Measurements from ENCODE around the gene UBA6.
"Not testable (repeated sequence)": the region's sequence is repeated elsewhere in the genome, so short reads cannot be mapped to it uniquely, and the experiment has no call there.

Gene UBA6

GRCh38 chr4:67713529-67714247 lies 12.7 kb upstream of the UBA6 start:
- peak; percentile 59 for DNase-seq

DNA sequence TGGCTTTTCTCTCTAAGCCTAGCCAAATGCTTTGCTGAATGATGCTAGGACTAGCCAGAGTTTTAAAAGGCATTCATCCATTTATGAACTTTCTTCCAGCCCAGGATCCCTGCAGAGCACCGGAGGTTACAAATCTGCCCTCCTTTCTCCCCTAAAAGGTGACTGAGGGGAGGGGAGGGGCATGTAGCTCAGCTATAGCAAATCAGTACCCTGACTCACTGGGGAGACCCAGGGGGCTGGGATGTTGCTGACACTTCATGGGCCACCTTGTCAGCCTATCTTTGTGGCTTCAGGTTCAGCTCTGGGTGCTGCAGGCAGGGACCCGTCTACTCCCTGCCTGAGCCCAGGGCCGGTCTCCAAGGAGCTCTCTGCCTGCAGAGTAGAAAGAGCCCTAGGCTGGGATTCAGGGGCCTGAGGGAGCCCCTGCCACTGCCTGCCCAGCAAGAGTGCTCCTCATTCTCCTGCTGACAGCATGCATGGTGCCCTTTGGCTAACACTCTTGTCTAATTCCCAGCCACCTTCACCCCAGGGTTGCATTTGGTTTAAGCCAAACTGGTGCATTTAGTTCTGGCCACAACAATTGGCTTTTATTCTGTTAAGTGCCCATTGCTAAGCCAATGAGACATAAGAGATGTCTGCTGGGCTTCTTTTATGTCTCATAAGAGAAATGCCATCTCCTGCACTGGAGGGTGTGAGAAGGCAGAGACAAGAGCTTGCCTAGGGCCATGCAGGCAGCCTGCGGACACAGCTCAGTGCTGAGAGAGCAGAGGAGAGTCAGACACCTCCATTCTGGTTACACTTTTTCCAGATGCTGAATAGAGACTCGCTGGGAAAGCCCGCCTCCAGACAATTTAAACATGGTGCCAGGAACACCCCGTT lies 11.9 kb upstream of the UBA6 start:
- no peak for DNase-seq

DNA sequence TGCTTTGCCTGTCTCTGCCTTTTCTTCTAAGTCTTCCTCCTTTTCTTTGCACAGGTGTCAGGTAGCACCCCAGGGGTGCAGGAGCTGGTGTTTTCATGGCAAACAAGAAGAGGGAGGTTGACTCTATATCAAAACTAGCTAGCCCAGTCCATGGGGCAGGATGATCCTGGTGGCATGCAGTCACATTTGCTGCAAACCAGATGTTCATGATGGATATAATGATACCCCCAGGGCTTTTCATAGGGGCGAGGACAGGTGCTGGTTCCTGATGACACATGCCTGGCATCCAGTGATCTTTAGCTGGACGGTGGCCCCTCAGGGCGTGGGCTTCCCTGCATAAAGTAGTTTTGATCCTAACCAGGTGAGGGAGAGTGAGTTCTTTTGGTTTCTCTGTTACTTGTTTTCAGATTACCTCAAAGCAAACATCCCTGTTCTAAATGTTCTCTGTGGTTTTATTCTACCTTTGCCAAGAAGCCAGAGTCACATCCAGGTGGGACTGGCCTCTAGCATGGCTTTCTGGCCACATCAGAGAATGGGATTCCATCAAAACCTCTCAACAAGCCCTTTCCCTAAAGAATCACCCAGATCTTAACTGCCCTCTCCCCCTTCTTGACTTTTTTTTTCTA lies 11.2 kb upstream of the UBA6 start:
- DNase-seq = no peak

DNA sequence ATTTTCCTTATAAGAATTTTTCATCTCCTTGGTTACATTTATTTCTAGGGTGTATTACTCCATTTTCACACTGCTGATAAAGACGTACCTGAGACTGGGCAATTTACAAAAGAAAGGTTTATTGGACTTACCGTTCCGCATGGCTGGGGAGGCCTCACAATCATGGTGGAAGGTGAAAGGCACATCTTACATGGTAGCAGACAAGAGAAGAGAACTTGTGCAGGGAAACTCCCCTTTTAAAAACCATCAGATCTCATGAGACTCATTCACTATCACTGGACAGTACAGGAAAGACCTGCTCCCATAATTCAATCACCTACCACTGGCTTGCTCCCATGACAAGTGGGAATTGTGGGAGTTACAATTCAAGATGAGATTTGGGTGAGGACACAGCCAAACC lies 5.7 kb upstream of the UBA6 start:
- DNase-seq = not testable (repeated sequence)

- DNase-seq = no peak
Observed at GRCh38 chr4:67704843-67705242, 3.9 kb upstream of the UBA6 start.

DNA sequence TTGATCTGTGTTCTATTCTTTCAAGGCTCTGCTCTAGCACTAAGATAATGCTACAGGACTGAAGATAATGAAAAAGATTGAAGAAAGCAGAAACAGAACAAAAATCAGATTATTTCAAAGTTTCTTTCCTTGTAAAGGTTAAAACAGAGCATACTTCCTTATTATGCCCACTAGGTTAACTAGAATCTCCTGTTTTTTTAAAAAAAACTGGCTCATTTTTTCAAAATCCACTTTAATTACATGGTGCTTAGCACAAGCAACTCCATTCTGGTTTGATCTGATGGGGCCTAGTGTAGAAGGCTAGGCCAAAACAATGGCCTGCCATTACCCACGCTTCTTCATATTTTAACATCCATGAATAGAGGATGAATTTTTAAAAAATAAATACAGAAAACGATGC lies 1.2 kb upstream of the UBA6 start:
- DNase-seq = no peak

GRCh38 chr4:67701517-67701850 lies 529 bp upstream of the UBA6 start:
- DNase-seq = no peak

DNA sequence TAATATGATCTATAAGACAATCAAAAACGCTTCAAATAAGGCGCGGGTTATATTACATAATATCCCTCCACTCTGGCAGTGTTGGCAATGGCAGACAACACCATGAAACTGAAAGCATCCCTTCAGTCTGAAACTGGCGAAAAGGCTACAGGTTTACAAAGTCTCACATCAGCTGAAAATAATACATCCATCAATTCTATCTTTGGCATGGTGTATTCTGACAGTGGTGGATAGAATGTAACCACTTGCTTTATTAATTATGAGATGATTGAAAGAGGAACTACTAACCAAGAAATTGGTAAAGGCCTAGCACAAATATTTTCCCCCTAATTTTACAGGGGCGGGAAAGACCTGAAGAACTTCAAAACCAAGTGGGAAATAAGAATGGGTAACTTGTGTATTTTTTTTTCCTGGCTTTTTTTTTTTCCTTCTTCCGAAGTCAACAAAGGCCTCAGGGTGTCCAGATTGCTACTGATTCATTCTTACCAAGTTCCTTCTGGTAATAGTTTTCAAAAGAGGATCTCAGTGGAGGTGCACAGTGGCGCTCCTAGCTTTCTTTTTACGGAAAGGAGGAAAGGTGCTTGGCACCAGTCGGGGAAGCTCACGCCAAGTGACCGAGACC lies 728 bp downstream of the UBA6 start:
- peak; percentile 39 for DNase-seq

GRCh38 chr4:67699603-67700002 lies 1.4 kb downstream of the UBA6 start:
- no peak for DNase-seq

DNA sequence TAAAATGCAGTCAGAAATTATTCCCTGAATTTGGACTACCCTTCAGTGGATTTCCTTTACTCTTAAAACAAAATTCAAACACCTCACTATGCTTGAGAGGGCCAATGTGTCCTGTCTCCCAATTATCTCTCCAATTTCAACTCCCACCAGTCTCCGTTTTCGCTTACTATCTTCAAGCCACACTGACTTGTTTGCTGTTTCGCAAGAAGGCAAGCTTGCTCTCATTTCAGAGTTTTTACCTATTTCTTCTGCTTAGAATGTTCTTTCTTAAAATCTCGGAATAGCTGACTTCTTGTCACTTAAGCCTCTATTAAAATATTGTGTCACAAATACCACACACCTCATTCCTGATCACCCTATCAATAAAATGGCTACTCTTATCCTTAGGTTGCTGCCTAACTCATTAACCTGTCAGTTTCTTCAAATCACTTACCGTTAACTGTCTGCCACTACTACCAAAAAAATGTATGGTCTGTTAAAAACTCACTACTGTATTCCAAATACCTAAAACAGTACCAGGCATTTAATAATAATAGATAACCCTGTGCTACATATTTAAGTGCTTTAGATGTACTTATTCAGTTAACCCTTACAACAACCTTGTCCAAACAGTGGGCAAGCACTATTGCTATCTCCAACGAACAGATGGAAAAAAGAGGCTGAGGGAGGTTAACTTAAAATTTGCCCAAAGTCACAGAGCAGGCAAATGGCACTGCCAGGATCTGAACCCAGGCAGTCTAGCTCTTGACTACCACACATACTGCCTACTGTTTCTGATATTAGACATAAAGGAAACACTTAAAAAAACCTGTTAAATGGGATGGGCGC lies 2.9 kb downstream of the UBA6 start:
- DNase-seq = peak; percentile 49

GRCh38 chr4:67696061-67696460 lies 4.9 kb downstream of the UBA6 start:
- no peak for DNase-seq

DNA sequence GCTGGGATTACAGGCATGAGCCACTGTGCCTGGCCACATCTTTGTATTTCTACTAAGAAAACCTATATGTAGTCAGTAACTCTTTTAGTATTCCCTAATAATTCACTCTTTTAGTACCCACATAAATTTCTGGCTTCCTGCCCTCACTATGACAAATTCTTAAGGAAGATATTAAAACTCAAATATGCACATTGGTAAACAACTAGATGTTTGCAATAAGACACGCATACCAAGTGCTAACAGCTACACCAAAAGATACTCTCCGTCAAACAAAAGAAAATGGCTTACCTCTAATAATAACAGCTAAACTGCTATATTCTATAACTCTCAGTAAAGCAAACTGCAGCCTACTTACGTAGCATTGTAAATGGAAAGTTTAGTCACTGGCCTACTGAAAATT lies 6.3 kb downstream of the UBA6 start:
- no peak for DNase-seq

DNA sequence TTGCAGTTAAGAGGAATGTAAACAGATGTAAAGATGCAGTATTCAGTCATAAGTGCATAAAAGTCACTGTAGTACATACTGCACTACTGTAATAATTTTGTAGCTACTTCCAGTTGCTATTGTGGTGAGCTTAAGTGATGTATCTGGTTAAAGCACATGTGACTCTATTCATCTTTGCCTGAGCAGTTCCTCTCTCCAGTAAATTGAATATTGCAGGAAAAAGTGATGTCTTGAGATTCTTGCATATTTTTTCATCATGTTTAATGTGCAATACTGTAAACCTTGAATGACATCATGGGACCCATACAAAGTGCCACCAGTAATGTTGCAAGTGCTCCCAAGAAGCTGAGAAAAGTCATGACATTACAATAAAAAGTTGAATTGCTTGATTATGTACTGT lies 9.6 kb downstream of the UBA6 start:
- no peak for DNase-seq

- peak; percentile 14 for DNase-seq
Observed at GRCh38 chr4:67687636-67688035, 13.3 kb downstream of the UBA6 start.

- no peak for DNase-seq
Observed at GRCh38 chr4:67685532-67685859, 15.5 kb downstream of the UBA6 start.

- DNase-seq = peak; percentile 19
Observed at GRCh38 chr4:67684839-67685531, 16.0 kb downstream of the UBA6 start.

GRCh38 chr4:67682266-67682665 lies 18.7 kb downstream of the UBA6 start:
- no peak for DNase-seq

DNA sequence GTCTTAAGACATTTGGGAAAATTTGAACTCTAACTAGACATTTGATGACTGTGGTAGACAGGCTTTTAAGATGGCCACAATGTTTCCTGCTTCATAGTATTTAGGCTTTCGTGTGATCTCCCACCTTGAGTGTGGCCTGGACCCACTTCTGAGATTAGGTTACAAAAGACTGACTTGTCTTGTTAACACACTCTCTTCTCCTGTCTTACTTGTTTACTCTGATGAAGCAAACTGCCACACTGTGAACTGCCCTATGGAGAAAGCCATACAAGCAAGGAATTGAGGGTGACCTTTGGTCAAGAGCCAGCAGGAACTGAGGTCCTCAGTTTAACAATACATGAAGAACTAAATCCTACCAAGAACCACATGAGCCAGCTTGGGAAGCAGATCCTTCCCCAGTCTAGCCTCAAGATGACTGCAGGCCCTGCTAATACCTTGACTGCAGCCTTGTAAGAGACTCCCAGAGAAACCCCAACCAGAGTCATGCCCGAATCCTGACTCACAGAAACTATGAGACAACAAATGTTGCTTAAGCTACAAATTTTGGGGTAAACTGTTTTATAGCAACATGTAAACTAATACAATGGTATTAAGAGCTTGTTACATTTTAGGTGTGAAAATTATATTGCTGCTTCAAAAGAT lies 20.3 kb downstream of the UBA6 start:
- DNase-seq = no peak

DNA sequence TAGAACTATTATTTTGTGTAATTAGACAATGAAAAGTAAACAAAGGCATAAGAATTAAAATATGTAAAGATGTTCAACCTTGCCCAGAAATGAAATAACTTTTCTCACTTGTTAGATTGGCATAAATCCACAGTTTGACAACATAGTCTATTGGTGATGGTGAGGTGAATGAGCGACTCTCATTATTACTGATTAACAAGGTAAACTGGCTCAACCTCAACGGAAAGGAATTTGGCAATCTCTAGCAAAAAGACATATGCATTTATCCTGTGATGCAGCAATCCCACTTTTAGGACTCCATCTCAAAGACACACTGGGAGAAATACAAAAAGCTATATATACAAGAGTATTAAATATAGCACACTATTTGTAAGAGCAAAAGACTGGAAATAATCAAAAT lies 22.3 kb downstream of the UBA6 start:
- no peak for DNase-seq

DNA sequence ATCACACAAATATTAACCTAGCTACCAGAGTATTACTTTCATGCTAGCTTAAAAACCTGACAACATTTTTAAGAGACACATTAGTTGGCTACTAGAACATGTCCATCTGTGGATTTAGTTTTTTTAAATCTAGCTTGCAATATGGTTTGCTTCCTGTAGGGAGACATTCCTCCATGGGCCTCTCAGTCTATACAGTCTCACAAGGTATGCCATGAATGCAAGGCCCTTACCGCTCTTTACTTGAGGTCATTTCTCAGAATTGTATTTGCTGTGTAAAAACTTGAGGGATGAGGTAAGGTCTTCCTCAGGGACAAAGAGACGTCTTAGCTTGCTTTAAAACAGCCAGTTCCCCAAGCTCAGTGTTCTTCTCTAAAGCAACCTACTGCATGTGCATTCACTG lies 26.9 kb downstream of the UBA6 start:
- DNase-seq = peak; percentile 9

GRCh38 chr4:67668315-67668714 lies 32.6 kb downstream of the UBA6 start:
- no peak for DNase-seq

DNA sequence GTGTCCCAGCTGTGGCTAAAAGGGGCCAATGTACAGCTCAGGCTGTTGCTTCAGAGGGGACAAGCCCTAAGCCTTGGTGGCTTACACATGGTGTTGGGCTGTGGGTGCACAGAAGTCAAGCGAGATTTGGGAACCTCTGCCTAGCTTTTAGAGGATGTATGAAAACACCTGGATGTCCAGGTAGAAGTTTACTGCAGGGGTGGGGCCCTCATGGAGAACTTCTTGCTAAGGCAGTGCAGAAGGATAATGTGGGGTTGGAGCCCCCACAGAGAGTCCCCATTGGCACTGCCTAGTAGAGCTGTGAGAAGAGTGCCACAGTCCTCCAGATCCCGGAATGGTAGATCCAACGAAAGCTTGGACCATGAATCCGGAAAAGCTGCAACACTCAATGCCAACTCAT lies 40.5 kb downstream of the UBA6 start:
- no peak for DNase-seq
